ENCODE data around the gene NRIP3. TPM values are rescaled to one million over a fixed set of nuclear protein-coding genes. Genes with fewer than 3 reads are reported as not detected.

Gene NRIP3
- total RNA-seq, 4 donors from 2014 or later: 0.66 to 1.4 (median 1.0) TPM

- Histone ChIP-seq H3K9me3 (no peaks in the 10 kb centered on the region), H3K36me3 (no peaks in the 10 kb centered on the region), H3K27ac (no peak overlapping the region), H3K27me3 (no peaks in the 10 kb centered on the region), H3K4me3 (no peak overlapping the region), H3K4me1 (no peaks in the 10 kb centered on the region)
- DNase-seq: no peak
- TF ChIP-seq CTCF (IDR thresholded peaks at IDR 0.05) (no peak), POLR2A (IDR thresholded peaks at IDR 0.05) (no peak)
- intact Hi-C loops (cut with DNase I): no loop called here
- WGBS, 2 donors: 87 to 89% methylated on average over 3 of the region's 3 CpGs
These were observed 34.7 kb upstream of the NRIP3 start for GRCh38 chr11:9038541-9038940.

GRCh38 chr11:9037963-9038362 lies 34.2 kb upstream of the NRIP3 start:
- Histone ChIP-seq H3K27me3 (no peaks in the 10 kb centered on the region), H3K9me3 (no peaks in the 10 kb centered on the region), H3K27ac (no peak overlapping the region), H3K4me3 (no peak overlapping the region), H3K36me3 (no peaks in the 10 kb centered on the region), H3K4me1 (no peaks in the 10 kb centered on the region)
- TF ChIP-seq CTCF (IDR thresholded peaks at IDR 0.05) (no peak), POLR2A (IDR thresholded peaks at IDR 0.05) (no peak)
- intact Hi-C loops (cut with DNase I): no loop called here
- no peak for DNase-seq
- 63 to 92% methylated on average over 1 of the region's 1 CpG for WGBS, 2 donors

- no peak overlapping the region for H3K4me3 ChIP-seq
- TF ChIP-seq POLR2A (IDR thresholded peaks at IDR 0.05): no peak
- no peak for TF ChIP-seq CTCF (IDR thresholded peaks at IDR 0.05)
- no peaks in the 10 kb centered on the region for H3K27me3 ChIP-seq
- intact Hi-C loops (cut with DNase I): no loop called here
- WGBS, 2 donors: 84 to 87% methylated on average over 7 of the region's 7 CpGs
- H3K27ac ChIP-seq: no peak overlapping the region
- no peaks in the 10 kb centered on the region for H3K36me3 ChIP-seq
- DNase-seq: no peak
- no peaks in the 10 kb centered on the region for H3K9me3 ChIP-seq
- no peaks in the 10 kb centered on the region for H3K4me1 ChIP-seq
These were observed 33.4 kb upstream of the NRIP3 start for GRCh38 chr11:9037046-9037780.

GRCh38 chr11:9030601-9031000 lies 26.8 kb upstream of the NRIP3 start:
- TF ChIP-seq CTCF (IDR thresholded peaks at IDR 0.05) (no peak), POLR2A (IDR thresholded peaks at IDR 0.05) (no peak)
- no peak for DNase-seq
- Histone ChIP-seq H3K36me3 (no peaks in the 10 kb centered on the region), H3K27me3 (no peaks in the 10 kb centered on the region), H3K4me3 (no peak overlapping the region), H3K9me3 (no peaks in the 10 kb centered on the region), H3K27ac (no peak overlapping the region), H3K4me1 (no peaks in the 10 kb centered on the region)
- 53 to 56% methylated on average over 3 to 5 of the region's 5 CpGs for WGBS, 2 donors
- intact Hi-C loops (cut with DNase I): no loop called here

- Histone ChIP-seq H3K27ac (no peak overlapping the region), H3K9me3 (no peaks in the 10 kb centered on the region), H3K36me3 (no peaks in the 10 kb centered on the region), H3K4me3 (no peak overlapping the region), H3K27me3 (no peaks in the 10 kb centered on the region), H3K4me1 (no peaks in the 10 kb centered on the region)
- WGBS, 2 donors: 84 to 93% methylated on average over 3 to 7 of the region's 7 CpGs
- intact Hi-C loops (cut with DNase I): no loop called here
- no peak for DNase-seq
- TF ChIP-seq POLR2A (IDR thresholded peaks at IDR 0.05): no peak
- no peak for TF ChIP-seq CTCF (IDR thresholded peaks at IDR 0.05)
These were observed 25.6 kb upstream of the NRIP3 start for GRCh38 chr11:9029422-9029821.
